ENCODE results near the gene BRIX1.

Gene BRIX1

GRCh38 chr5:34915139-34915855, at the start of gene BRIX1, which contains the start of gene RAD1:
TSS of gene BRIX1 (plus strand) at chr5:34915711. CDS start at chr5:34915739, 28 bp downstream.
TSS of gene RAD1 (minus strand) at chr5:34915504. CDS start at chr5:34914892, 612 bp downstream.
- DNase-seq (ENCODE audit: low read depth): peak; percentile 85

- DNase-seq (ENCODE audit: low read depth): no peak
These were observed 48.5 kb upstream of the BRIX1 start for GRCh38 chr5:34866989-34867471.

GRCh38 chr5:34867660-34868059, 47.9 kb upstream of the BRIX1 start:
- no peak for DNase-seq (ENCODE audit: low read depth)

GRCh38 chr5:34868791-34869190, 46.7 kb upstream of the BRIX1 start:
- no peak for DNase-seq (ENCODE audit: low read depth)

- no peak for DNase-seq (ENCODE audit: low read depth)
These were observed 46.3 kb upstream of the BRIX1 start for GRCh38 chr5:34869256-34869655.

- no peak for DNase-seq (ENCODE audit: low read depth)
These were observed 45.1 kb upstream of the BRIX1 start for GRCh38 chr5:34870382-34870781.

- DNase-seq (ENCODE audit: low read depth): no peak
These were observed 39.2 kb upstream of the BRIX1 start for GRCh38 chr5:34876275-34876674.

GRCh38 chr5:34881246-34881645, 34.3 kb upstream of the BRIX1 start:
- no peak for DNase-seq (ENCODE audit: low read depth)

GRCh38 chr5:34886392-34887119, 29.0 kb upstream of the BRIX1 start:
- DNase-seq (ENCODE audit: low read depth): no peak

- no peak for DNase-seq (ENCODE audit: low read depth)
These were observed 26.1 kb upstream of the BRIX1 start for GRCh38 chr5:34889394-34889793.

- no peak for DNase-seq (ENCODE audit: low read depth)
These were observed 23.5 kb upstream of the BRIX1 start for GRCh38 chr5:34891981-34892380.

GRCh38 chr5:34892414-34892813, 23.1 kb upstream of the BRIX1 start:
- DNase-seq (ENCODE audit: low read depth): no peak

GRCh38 chr5:34894716-34895115, 20.8 kb upstream of the BRIX1 start:
- DNase-seq (ENCODE audit: low read depth): no peak

GRCh38 chr5:34895641-34896419, 19.7 kb upstream of the BRIX1 start:
- no peak for DNase-seq (ENCODE audit: low read depth)

GRCh38 chr5:34897646-34898045, 17.9 kb upstream of the BRIX1 start:
- no peak for DNase-seq (ENCODE audit: low read depth)

GRCh38 chr5:34898258-34898895, 17.1 kb upstream of the BRIX1 start:
- peak; percentile 5 for DNase-seq (ENCODE audit: low read depth)

- DNase-seq (ENCODE audit: low read depth): no peak
These were observed 16.4 kb upstream of the BRIX1 start for GRCh38 chr5:34899066-34899465.

- no peak for DNase-seq (ENCODE audit: low read depth)
These were observed 14.9 kb upstream of the BRIX1 start for GRCh38 chr5:34900652-34901051.

- no peak for DNase-seq (ENCODE audit: low read depth)
These were observed 12.3 kb upstream of the BRIX1 start for GRCh38 chr5:34903260-34903659.

- no peak for DNase-seq (ENCODE audit: low read depth)
These were observed 9.9 kb upstream of the BRIX1 start for GRCh38 chr5:34905564-34905963.

- DNase-seq (ENCODE audit: low read depth): no peak
These were observed 2.4 kb upstream of the BRIX1 start for GRCh38 chr5:34913072-34913471.

GRCh38 chr5:34914671-34915138, 806 bp upstream of the BRIX1 start:
- DNase-seq (ENCODE audit: low read depth): peak; percentile 19
